ENCODE measurements around the gene DHRSX. TPM values are rescaled to one million over a fixed set of nuclear protein-coding genes. Genes with fewer than 3 reads are reported as not detected.

DHRSX gene
- total and polyA plus RNA-seq, 9 donors: 12.2 to 25.9 (median 20.4) TPM

DNA sequence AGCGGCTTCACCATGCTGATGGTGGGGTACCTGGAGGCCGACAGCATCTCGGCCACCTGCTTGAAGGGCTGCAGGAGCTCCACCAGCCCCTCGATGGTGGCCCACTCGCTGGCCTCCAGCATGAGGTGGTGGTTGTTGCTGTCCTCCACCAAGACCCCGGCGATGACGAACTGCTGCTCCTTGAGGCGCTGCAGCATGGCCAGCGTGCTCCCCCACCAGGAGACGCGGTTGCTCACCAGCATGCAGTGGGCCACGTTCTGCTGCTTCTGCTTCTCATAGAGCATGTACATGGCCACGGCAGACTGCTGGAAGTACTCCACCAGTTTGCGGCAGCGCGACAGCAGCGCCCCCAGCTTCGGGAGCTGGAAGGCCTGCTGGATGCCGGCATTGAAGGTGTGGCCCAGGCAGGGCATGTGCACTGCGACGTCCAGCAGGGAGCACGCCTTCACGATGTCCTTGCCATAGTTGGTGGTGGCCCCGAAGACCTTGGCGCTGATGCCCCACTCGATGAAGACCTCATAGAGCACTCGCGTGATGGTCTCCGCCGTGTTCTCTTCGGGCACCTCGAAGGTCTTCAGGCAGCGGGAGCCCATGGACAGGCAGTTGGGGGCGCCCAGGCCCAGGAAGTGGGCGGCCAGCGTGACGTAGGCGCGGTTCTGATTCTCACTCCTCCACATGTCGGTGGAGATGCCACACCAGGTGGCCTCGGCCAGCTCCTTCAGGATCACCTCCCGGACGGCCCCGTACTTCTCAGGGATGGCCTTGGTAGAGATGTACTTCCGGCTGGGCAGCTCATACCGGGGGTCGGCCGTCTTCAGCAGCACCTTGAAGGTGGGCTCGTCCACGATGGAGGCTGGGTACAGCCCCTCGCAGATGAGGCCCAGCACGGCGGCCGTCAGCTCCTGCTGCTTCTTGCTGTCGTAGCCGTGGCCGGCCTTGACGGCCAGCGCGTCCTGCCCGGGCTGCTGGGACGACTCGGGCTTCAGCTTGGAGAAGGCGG is 11.0 kb downstream of the DHRSX start:
- no peaks in the 10 kb centered on the region for H3K36me3 ChIP-seq
- H3K27ac ChIP-seq: no peak overlapping the region
- no peak overlapping the region for H3K4me3 ChIP-seq
- DNase-seq: peak in 1 of 5 donors; percentile 21
- no peaks in the 10 kb centered on the region for H3K9me3 ChIP-seq
- TF ChIP-seq, protein P1, sequence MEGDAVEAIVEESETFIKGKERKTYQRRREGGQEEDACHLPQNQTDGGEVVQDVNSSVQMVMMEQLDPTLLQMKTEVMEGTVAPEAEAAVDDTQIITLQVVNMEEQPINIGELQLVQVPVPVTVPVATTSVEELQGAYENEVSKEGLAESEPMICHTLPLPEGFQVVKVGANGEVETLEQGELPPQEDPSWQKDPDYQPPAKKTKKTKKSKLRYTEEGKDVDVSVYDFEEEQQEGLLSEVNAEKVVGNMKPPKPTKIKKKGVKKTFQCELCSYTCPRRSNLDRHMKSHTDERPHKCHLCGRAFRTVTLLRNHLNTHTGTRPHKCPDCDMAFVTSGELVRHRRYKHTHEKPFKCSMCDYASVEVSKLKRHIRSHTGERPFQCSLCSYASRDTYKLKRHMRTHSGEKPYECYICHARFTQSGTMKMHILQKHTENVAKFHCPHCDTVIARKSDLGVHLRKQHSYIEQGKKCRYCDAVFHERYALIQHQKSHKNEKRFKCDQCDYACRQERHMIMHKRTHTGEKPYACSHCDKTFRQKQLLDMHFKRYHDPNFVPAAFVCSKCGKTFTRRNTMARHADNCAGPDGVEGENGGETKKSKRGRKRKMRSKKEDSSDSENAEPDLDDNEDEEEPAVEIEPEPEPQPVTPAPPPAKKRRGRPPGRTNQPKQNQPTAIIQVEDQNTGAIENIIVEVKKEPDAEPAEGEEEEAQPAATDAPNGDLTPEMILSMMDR (IDR thresholded peaks at IDR 0.05): no peak
- TF ChIP-seq EP300 (IDR thresholded peaks at IDR 0.05) (no peak), POLR2A (IDR thresholded peaks at IDR 0.05) (no peak)
- no peaks in the 10 kb centered on the region for H3K27me3 ChIP-seq
- no peaks in the 10 kb centered on the region for H3K4me1 ChIP-seq (ENCODE audit: insufficient read depth)
- WGBS, 3 donors: 93 to 96% (median 93%) methylated on average over 37 to 65 of the region's 65 CpGs
- intact Hi-C loops (cut with DNase I): loop anchor here in 1 of 4 donors (10.0 kb wide), 1 partner anchor 165 kb away; no protein-coding TSS in a partner anchor

DNA sequence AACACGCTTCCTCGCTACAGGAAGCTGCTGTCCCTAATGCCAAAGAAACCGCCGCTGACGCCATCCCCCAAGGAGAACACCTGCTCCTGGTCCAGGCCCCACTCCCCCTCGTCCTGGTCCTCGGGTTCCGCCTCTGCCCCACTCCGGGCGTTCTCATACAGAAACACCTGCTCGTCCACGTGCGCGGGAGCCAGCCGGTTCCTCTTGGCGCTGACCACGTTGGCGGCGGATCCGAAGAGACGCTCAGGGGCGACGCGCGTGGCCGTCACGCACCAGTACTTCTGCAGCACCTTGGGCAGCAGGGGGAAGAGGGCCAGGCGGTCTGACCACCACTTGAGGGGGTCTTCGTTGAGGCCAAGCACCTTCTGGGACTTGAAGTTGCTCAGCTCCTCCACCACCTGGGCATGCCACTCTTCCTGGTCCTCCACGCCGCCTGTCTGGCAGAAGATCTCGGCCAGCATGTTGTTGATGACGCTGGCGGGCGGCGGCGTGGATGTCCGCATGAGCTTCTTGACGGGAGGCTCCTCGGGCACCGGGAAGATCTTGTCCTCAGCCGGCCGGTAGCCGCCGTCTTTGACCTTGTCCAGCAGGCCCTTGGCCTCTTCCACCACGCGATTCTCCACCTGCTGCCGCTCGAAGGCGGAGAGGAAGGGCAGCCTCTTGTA is 12.0 kb downstream of the DHRSX start:
- H3K4me1 ChIP-seq (ENCODE audit: insufficient read depth): peaks cover 2% of the 10 kb centered on the region
- intact Hi-C loops (cut with DNase I): loop anchor here in 1 of 4 donors (10.0 kb wide), 1 partner anchor 164 kb away; no protein-coding TSS in a partner anchor
- no peak overlapping the region for H3K4me3 ChIP-seq
- WGBS, 3 donors: 95 to 97% (median 96%) methylated on average over 50 of the region's 50 CpGs
- no peak for DNase-seq
- H3K9me3 ChIP-seq: no peaks in the 10 kb centered on the region
- H3K27ac ChIP-seq: no peak overlapping the region
- H3K27me3 ChIP-seq: no peaks in the 10 kb centered on the region
- H3K36me3 ChIP-seq: no peaks in the 10 kb centered on the region
- TF ChIP-seq POLR2A (IDR thresholded peaks at IDR 0.05): no peak

DNA sequence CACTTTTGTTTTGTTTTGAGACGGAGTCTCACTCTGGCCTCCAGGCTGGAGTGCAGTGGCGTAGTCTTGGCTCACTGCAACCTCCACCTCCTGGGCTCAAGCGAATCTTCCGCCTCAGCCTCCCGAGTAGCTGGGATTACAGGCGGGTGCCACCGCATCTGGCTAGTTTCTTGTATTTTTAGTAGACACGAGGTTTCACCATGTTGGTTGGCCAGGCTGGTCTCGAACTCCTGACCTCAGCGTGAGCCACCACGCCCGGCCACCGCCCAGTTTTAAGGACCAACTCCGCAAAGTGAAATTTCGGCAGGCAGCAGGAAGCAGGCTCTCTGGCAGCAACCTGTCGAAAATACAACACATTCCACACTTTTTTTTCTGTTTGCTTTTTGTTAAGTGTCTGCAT is 13.4 kb downstream of the DHRSX start:
- no peaks in the 10 kb centered on the region for H3K36me3 ChIP-seq
- peaks cover 5% of the 10 kb centered on the region for H3K4me1 ChIP-seq (ENCODE audit: insufficient read depth)
- no peak overlapping the region for H3K27ac ChIP-seq
- no peak for DNase-seq
- H3K27me3 ChIP-seq: no peaks in the 10 kb centered on the region
- no peak overlapping the region for H3K4me3 ChIP-seq
- TF ChIP-seq, protein P1 (IDR thresholded peaks at IDR 0.05): no peak
- TF ChIP-seq EP300 (IDR thresholded peaks at IDR 0.05) (no peak), POLR2A (IDR thresholded peaks at IDR 0.05) (no peak)
- H3K9me3 ChIP-seq: no peaks in the 10 kb centered on the region
- intact Hi-C loops (cut with DNase I): loop anchor here in 1 of 4 donors (10.0 kb wide), 1 partner anchor 163 kb away; no protein-coding TSS in a partner anchor
- 88 to 97% (median 89%) methylated on average over 16 of the region's 16 CpGs for WGBS, 3 donors

DNA sequence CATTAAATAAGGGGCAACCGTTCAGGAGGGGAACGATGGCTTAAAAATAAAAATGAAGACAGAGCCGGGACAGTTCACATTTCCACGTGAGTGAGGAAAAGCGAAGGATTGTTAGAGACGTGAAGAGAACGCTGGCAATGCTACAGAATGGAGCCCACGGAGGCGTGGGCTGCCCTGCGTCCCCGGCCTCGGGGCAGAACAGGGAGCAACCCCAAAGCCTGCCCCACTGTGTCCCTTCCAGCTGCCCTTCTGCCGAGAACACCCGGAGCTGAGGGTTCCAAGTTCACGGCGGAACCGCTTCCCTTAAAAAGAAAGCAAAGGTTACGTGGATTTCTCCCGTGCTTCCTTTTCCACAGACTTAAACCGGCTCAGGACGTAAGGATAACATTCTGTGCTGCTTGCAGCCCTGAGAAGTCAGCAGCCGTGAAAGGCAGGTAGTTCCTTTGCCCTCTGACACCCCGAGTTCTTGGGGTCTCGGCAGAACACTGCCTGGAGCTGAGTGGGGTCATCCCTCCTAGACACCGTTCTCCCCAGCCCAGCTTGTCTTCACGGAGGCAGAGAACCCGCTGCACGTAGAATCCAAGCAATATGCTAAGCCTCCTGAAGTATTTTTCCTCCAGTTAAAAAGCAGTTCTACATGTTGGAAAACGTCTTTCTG is 14.2 kb downstream of the DHRSX start:
- Histone ChIP-seq H3K27me3 (no peaks in the 10 kb centered on the region), H3K27ac (peak overlapping the region in 1 of 2 donors; percentile 68)
- no peak for DNase-seq

More for the DNA sequence above, 14.2 kb downstream of the DHRSX start:
- Histone ChIP-seq H3K36me3 (no peaks in the 10 kb centered on the region), H3K4me3 (no peak overlapping the region), H3K9me3 (no peaks in the 10 kb centered on the region), H3K4me1 (ENCODE audit: insufficient read depth) (peaks cover 5% of the 10 kb centered on the region)
- TF ChIP-seq, protein P1 (IDR thresholded peaks at IDR 0.05): no peak
- no peak for TF ChIP-seq POLR2A (IDR thresholded peaks at IDR 0.05)
- TF ChIP-seq EP300 (IDR thresholded peaks at IDR 0.05): no peak
- 52 to 75% (median 52%) methylated on average over 29 of the region's 29 CpGs for WGBS, 3 donors
- intact Hi-C loops (cut with DNase I): loop anchor here in 1 of 4 donors (10.0 kb wide), 1 partner anchor 162 kb away; no protein-coding TSS in a partner anchor
